CMK (cell line): ENCODE measurements around the gene PPP1R10.
A peak's percentile ranks its signal among the peaks of the same experiment; 100 is the strongest.

Experiments used
- DNase-seq: peaks from one replicate; pipeline ENCODE4 v3.0.0-alpha.2; 2010; ENCODE audit warnings: low read depth

PPP1R10 gene

DNA sequence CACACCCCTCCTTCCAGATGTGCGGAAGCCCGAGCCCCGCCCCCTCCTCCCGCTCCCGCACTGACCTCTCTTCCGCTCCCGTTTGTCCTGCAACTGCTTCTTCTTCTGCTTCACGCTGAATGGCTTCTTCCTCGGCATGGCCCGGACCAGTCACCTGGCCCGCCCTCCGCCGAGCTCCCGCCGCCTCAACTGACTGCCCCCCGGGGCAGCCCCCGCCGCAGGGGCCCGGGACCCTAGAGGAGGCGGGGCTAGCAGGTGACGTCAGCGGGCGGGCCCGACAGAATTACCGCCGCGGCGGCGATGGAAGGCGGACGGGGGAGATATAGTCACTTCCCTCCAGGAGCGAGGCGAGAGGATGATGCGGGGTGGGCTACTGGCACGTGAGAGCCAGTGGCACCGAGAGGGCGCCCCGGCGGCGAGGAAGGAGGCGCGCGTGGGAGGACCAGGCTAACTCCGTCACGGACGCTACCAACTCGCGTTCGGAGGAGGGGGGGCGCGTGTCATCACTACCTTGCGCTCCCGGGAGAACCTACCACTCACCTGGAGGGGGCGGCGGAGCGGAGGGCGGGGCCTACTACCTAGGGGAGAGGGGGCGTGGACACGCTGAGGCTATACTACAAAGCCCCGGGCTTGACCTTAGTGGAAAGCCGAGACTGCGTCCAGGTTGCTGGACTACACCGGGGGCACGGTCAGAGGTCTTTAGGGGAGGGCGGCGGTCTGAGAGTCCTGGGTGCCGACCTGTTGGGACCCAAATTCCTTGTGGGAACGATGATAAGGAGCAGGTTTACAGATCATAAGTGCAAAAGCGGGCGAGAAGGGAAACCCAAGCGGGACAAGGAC is 60.8 kb downstream of the PPP1R10 start, which contains the start of gene GNL1:
GNL1 (minus strand) TSS at position 424 of the 840 bp plus-strand sequence; CDS start at position 138, 286 bp downstream.
- DNase-seq = peak; percentile 84

DNA sequence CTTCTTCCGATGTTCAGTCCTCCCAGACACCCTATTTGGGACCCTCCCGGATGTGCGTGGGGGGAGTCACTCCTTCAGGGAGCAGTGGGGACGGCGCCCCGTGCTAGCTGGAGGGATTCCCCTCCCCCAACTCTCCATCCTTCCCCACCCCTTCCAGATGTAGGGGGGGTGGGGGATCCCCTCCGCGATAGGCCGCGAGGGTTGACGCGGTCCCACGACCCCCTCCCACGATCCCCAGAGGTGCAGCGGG is 61.3 kb downstream of the PPP1R10 start:
- no peak for DNase-seq

DNA sequence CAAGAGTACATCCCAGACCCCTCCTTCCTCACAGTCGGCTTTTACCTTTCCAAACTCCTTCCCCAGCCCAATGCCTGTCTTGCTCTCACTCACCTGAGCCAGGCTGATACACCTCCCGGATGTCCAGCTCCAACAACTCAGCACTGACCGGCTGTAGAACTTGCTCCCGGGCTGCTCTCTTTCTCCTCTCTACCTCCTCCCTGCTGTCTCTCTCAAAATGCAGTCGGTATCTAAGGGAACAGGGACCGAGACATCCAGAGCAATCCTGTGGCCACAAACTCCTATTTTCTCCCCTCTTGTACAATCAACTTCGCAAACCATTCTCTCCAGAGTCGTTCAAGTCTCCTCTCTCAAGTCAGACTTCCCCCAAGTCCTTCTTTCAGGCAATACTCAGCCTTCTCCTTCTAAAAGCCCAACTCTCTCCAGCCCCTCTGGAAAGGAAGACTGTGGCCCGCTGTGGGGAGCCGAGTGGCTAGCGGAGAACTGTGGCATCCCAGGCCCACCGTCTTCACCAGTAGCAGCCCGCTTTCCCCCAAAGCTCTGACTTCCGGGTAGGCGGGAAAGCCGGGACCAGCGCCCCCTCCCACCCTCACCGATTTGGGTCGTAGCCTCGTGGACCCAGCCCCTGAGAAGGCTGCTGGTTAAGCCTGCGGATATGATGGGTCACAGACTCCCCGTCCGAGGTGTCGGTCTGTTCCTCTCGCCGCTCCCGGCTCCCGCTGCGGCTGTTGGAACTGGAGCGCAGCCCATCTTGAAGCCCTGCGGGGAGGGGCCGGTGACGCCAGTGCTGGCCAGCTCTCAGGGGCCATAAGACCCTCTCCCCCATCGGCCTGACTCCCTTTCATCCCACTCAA is 61.9 kb downstream of the PPP1R10 start:
- no peak for DNase-seq

DNA sequence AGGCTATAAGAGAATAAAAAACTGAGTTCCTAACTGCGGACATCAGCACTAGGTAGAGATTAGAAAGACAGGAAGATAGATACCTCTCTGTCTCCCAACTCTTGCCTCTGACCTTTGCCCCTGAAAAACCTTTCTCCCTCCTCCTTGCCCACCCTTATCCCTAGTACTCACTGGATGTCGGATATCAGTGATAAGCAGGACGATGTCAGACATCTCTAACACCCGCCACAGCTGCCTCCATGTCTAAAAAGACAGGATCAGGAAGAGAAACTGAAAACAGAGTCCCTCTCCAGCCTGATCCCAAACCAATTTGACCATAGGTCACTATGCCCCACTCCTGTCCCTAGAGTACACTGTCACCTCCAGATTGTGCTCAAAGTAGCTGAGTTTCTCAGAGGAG is 62.6 kb downstream of the PPP1R10 start:
- no peak for DNase-seq
